Caki2 (cell line): ENCODE measurements around the gene ZBTB16. TPM values are rescaled to one million over a fixed set of nuclear protein-coding genes. Genes with fewer than 3 reads are reported as not detected.

Experiments
- total RNA-seq: library from RNA; depleted of rRNA; stranded (reverse); fragments of >200 nt; shearing (Covaris generic); gene quantifications from 2 replicates; pipeline ENCODE4 v1.2.3, GENCODE V29; 2014; ENCODE audit warnings: low replicate concordance; rRNA removed

The ZBTB16 gene
- total RNA-seq, 1 experiment from 2014 or later = not detected

Other genes with a start within 250 kb of the ZBTB16 start
- gene USP28, start 184.1 kb upstream of the ZBTB16 start, total RNA-seq = 16.8 and 24.9 TPM in 2 replicates
- not detected in 2 replicates for gene HTR3B, start 154.9 kb upstream of the ZBTB16 start, total RNA-seq
- gene HTR3A, start 84.6 kb upstream of the ZBTB16 start, total RNA-seq = not detected in 2 replicates
- 66.9 and 89.8 TPM in 2 replicates for gene NNMT, start 236.7 kb downstream of the ZBTB16 start, total RNA-seq